K562 (cell line): ENCODE results near the gene PKHD1. TPM values are rescaled to one million over a fixed set of nuclear protein-coding genes. Genes with fewer than 3 reads are reported as not detected.

Experiments used
- ATAC-seq: fragments of 200-7000 bp; cut with Tn5 transposase; 3 replicates; pipeline ENCODE4 v1.9.1; 2020; ENCODE audit warnings: moderate library complexity
- BruUV-seq: library from RNA; stranded (reverse); fragments of 400-500 nt; replicated peaks from 2 replicates; lab custom pipeline; 2021; lab: Mats Ljungman, UMichigan
- CTCF ChIA-PET: fragments of 300-600 bp; formaldehyde crosslinking; extraction: SDS; loops from one replicate; lab custom pipeline; 2021; ENCODE audit warnings: low intra/inter-chr PET ratio; lab: Yijun Ruan, JAX
- POLR2A ChIA-PET: fragments of 300-600, 350-650 bp; sonication (Branson Sonifier 250); formaldehyde crosslinking; extraction: SDS; loops from one replicate; lab custom pipeline; 2021; ENCODE audit warnings: antibody characterized with exemption, inconsistent platforms; lab: Yijun Ruan, JAX
- DNase-seq, 4 experiments: peaks; one replicate each; pipeline versions ENCODE4 v3.0.0 to v3.0.0-alpha.2; 2011 to 2018; ENCODE audit warnings: low spot score in 3 of 4, mixed read lengths in 3 of 4; ENCODE audit errors: extremely low read depth in 1 of 4
- FAIRE-seq: peaks from 2 replicates; lab custom pipeline; 2011; peaks lifted over from hg19 to GRCh38; lab: Jason Lieb, UNC
- H2AFZ ChIP-seq: 2 replicates; pipeline ENCODE4 v1.6.0; 2011; ENCODE audit warnings: low read depth, low read length, control low read depth, inconsistent platforms
- H3K27ac ChIP-seq: fragments of 200-600 bp; 3 replicates; pipeline ENCODE4 v1.8.0; 2011; ENCODE audit warnings: low read depth, mild to moderate bottlenecking, control low read depth, inconsistent platforms, low read length, moderate library complexity, mixed read lengths; ENCODE audit errors: extremely low read depth
- H3K27me3 ChIP-seq, 2 experiments: fragments of 300-600 bp in 1 of 2; 2 replicates in 1 of 2; 3 replicates in 1 of 2; pipeline versions ENCODE4 v1.6.0 to v1.8.0; 2011; ENCODE audit warnings: inconsistent platforms in 2 of 2, low read length in 2 of 2, mild to moderate bottlenecking in 1 of 2, mixed read lengths in 1 of 2, moderate library complexity in 1 of 2; ENCODE audit not compliant: control insufficient read depth in 2 of 2, insufficient read depth in 2 of 2
- H3K36me3 ChIP-seq: fragments of 300-600 bp; 3 replicates; pipeline ENCODE4 v1.8.0; 2011; ENCODE audit warnings: mild to moderate bottlenecking, low read length, inconsistent platforms; ENCODE audit not compliant: control insufficient read depth, insufficient read depth
- H3K4me1 ChIP-seq, 2 experiments: fragments of 200-600 bp in 1 of 2; replicated peaks in 1 of 2; 2 replicates in 1 of 2; 3 replicates in 1 of 2; pipeline versions ENCODE4 v1.5.1 to v1.8.0; 2011; ENCODE audit warnings: inconsistent platforms in 2 of 2, low read length in 2 of 2, mild to moderate bottlenecking in 1 of 2, mixed read lengths in 1 of 2, moderate library complexity in 1 of 2; ENCODE audit not compliant: control insufficient read depth in 2 of 2, insufficient read depth in 2 of 2
- H3K4me2 ChIP-seq: 2 replicates; pipeline ENCODE4 v1.6.1; 2011; ENCODE audit warnings: low read length, control low read depth, inconsistent platforms, mixed read lengths; ENCODE audit not compliant: insufficient read depth
- H3K4me3 ChIP-seq: fragments of 200-600 bp; sonication (generic), shearing (Covaris generic); 2 replicates; pipeline ENCODE4 v1.5.1; 2016; ENCODE audit warnings: control low read depth, inconsistent platforms
- H3K79me2 ChIP-seq: fragments of 200-600 bp; 3 replicates; pipeline ENCODE4 v1.8.0; 2011; ENCODE audit warnings: low read length, inconsistent platforms; ENCODE audit not compliant: control insufficient read depth, insufficient read depth
- H3K9ac ChIP-seq, 2 experiments: 2 replicates each; pipeline versions ENCODE4 v1.6.0 to v1.6.1; 2011; ENCODE audit warnings: low read depth in 2 of 2, low read length in 2 of 2, control low read depth in 1 of 2, inconsistent platforms in 1 of 2, mild to moderate bottlenecking in 1 of 2, mixed read lengths in 1 of 2; ENCODE audit not compliant: insufficient read depth in 1 of 2
- H3K9me1 ChIP-seq: one replicate; pipeline ENCODE4 v1.6.0; 2011; ENCODE audit warnings: inconsistent platforms, mild to moderate bottlenecking, low read length, moderate library complexity; ENCODE audit not compliant: control insufficient read depth, insufficient read depth
- H3K9me3 ChIP-seq: replicated peaks from 2 replicates; pipeline ENCODE4 v1.5.1; 2011; ENCODE audit warnings: low read depth, low read length, inconsistent platforms; ENCODE audit not compliant: control insufficient read depth, insufficient read depth
- H4K20me1 ChIP-seq: replicated peaks from 2 replicates; pipeline ENCODE4 v1.6.1; 2011; ENCODE audit warnings: low read length, inconsistent platforms, mixed read lengths; ENCODE audit not compliant: control insufficient read depth, insufficient read depth
- AFF4 ChIP-seq: sonication (generic); formaldehyde crosslinking; IDR thresholded peaks from 2 replicates; pipeline ENCODE4 v1.8.0; 2023; ENCODE audit warnings: mild to moderate bottlenecking, missing genetic modification reagents
- WGBS: fragments of 100-300 bp; shearing (Covaris generic); methylation state at CpG from one replicate; pipeline ENCODE4 v1.1.6; 2016; ENCODE audit warnings: low coverage, mixed read lengths; ENCODE audit not compliant: insufficient coverage; ENCODE audit errors: missing lambda C conversion rate; 5-methylcytosine and 5-hydroxymethylcytosine counted together
- in situ Hi-C: fragments of 300-500 bp; cut with MboI; formaldehyde crosslinking; loops from 4 replicates; pipeline ENCODE4 v1.15.0; 2018; ENCODE audit warnings: inconsistent platforms, mixed read lengths
- intact Hi-C: fragments of 100-400 bp; cut with micrococcal nuclease; formaldehyde crosslinking; loops from 2 replicates; pipeline ENCODE4 v1.14.2; 2022
- polyA plus RNA-seq, 8 experiments: library from polyadenylated mRNA; depleted of rRNA in 4 of 8; stranded (reverse) in 5 of 8; unstranded in 3 of 8; fragments of >200 nt; fragmentation: Nextera tagmentation in 2 of 8; fragmentation: Illumina TruSeq in 1 of 8; extraction: Ambion mirVana in 2 of 8; extraction: Trizol in 1 of 8; gene quantifications; 2 replicates each; pipeline versions ENCODE4 v1.2.1 to v1.2.3, GENCODE V29; 2011 to 2014; ENCODE audit warnings: inconsistent platforms in 1 of 8, missing spikeins in 1 of 8
- total RNA-seq, 7 experiments: library from RNA; depleted of rRNA in 6 of 7; stranded (reverse); fragments of >200 nt in 6 of 7; fragmentation: Illumina TruSeq in 2 of 7; extraction: Trizol in 2 of 7; gene quantifications; 2 replicates each; pipeline versions ENCODE4 v1.2.1 to v1.2.3, GENCODE V29; 2011 to 2021; ENCODE audit warnings: low replicate concordance in 1 of 7
- TF ChIP-seq, protein P1 (sequence below): fragments of 250-450 bp; sonication (Bioruptor Pico); IDR thresholded peaks from 2 replicates; pipeline ENCODE4 v1.4.0; 2020; ENCODE audit warnings: mild to moderate bottlenecking

PKHD1 gene
- total and polyA plus RNA-seq, 9 of the 15 experiments (the other 6 are each of a cell fraction or from before 2014, with no cell fraction given): 0.01 to 0.04 (median 0.01) TPM; not detected in 6

GRCh38 chr6:52019881-52020280, 67.5 kb downstream of the PKHD1 start:
- ATAC-seq (no peak), FAIRE-seq (no peak)
- no peaks in the 10 kb centered on the region for H3K9me3 ChIP-seq
- BruUV-seq: no TSS peak
- POLR2A ChIA-PET: no interaction called here
- H4K20me1 ChIP-seq: no peaks in the 10 kb centered on the region
- no peaks in the 10 kb centered on the region for H3K36me3 ChIP-seq
- in situ Hi-C loops: loop anchor here (25.0 kb wide), 2 partner anchors 1208 to 1883 kb away; partner anchors contain the start of gene TFAP2B
- TF ChIP-seq, protein P1, sequence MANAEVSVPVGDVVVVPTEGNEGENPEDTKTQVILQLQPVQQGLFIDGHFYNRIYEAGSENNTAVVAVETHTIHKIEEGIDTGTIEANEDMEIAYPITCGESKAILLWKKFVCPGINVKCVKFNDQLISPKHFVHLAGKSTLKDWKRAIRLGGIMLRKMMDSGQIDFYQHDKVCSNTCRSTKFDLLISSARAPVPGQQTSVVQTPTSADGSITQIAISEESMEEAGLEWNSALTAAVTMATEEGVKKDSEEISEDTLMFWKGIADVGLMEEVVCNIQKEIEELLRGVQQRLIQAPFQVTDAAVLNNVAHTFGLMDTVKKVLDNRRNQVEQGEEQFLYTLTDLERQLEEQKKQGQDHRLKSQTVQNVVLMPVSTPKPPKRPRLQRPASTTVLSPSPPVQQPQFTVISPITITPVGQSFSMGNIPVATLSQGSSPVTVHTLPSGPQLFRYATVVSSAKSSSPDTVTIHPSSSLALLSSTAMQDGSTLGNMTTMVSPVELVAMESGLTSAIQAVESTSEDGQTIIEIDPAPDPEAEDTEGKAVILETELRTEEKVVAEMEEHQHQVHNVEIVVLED (CRISPR knock-in tag): no peak
- no peak for TF ChIP-seq AFF4 (CRISPR knock-in tag)
- TF ChIP-seq, all 486 proteins: peak for 0
- no peak overlapping the region for H3K27ac ChIP-seq
- no peak overlapping the region for H3K4me2 ChIP-seq
- H3K9me1 ChIP-seq: no peaks in the 10 kb centered on the region
- H3K4me3 ChIP-seq: no peak overlapping the region
- intact Hi-C loops: loop anchor here (2.0 to 10.0 kb wide), 4 partner anchors 165 to 1893 kb away; no protein-coding TSS in a partner anchor
- no peak overlapping the region for H3K9ac ChIP-seq
- 0% methylated on average over 5 of the region's 5 CpGs for WGBS
- CTCF ChIA-PET: no interaction called here
- no peak overlapping the region for H2AFZ ChIP-seq
- H3K27me3 ChIP-seq: peaks cover 0 to 8% of the 10 kb centered on the region in 2 experiments; a peak in 2 of 5 replicates
- H3K79me2 ChIP-seq: no peaks in the 10 kb centered on the region
- DNase-seq: no peak
- no peaks in the 10 kb centered on the region for H3K4me1 ChIP-seq
